ENCODE data around the gene BMF.

BMF gene

GRCh38 chr15:40065166-40065565, 43.5 kb downstream of the BMF start:
- DNase-seq (ENCODE audit: low read depth, low spot score), result no peak

- no peak for DNase-seq (ENCODE audit: low read depth, low spot score)
These were observed 44.3 kb downstream of the BMF start for GRCh38 chr15:40064231-40064894.

GRCh38 chr15:40063563-40064011, 45.1 kb downstream of the BMF start:
- no peak for DNase-seq (ENCODE audit: low read depth, low spot score)

GRCh38 chr15:40062816-40063562, 45.7 kb downstream of the BMF start:
- DNase-seq (ENCODE audit: low read depth, low spot score), result no peak

GRCh38 chr15:40061212-40061901, 47.3 kb downstream of the BMF start:
- no peak for DNase-seq (ENCODE audit: low read depth, low spot score)

- DNase-seq (ENCODE audit: low read depth, low spot score), result no peak
These were observed 48.3 kb downstream of the BMF start for GRCh38 chr15:40060236-40060961.

GRCh38 chr15:40059821-40060220, 48.9 kb downstream of the BMF start:
- no peak for DNase-seq (ENCODE audit: low read depth, low spot score)

GRCh38 chr15:40058476-40059140, 50.1 kb downstream of the BMF start:
- DNase-seq (ENCODE audit: low read depth, low spot score), result no peak

GRCh38 chr15:40055576-40056293, 52.9 kb downstream of the BMF start:
- DNase-seq (ENCODE audit: low read depth, low spot score), result peak; percentile 93

- DNase-seq (ENCODE audit: low read depth, low spot score), result peak; percentile 72
These were observed 53.7 kb downstream of the BMF start for GRCh38 chr15:40054855-40055575.

GRCh38 chr15:40054605-40054854, 54.1 kb downstream of the BMF start:
- DNase-seq (ENCODE audit: low read depth, low spot score), result no peak

- no peak for DNase-seq (ENCODE audit: low read depth, low spot score)
These were observed 54.7 kb downstream of the BMF start for GRCh38 chr15:40053831-40054604.

- peak; percentile 20 for DNase-seq (ENCODE audit: low read depth, low spot score)
These were observed 55.4 kb downstream of the BMF start for GRCh38 chr15:40053079-40053830.

- no peak for DNase-seq (ENCODE audit: low read depth, low spot score)
These were observed 56.1 kb downstream of the BMF start for GRCh38 chr15:40052604-40053003.

GRCh38 chr15:40051616-40052415, 56.9 kb downstream of the BMF start:
- no peak for DNase-seq (ENCODE audit: low read depth, low spot score)

GRCh38 chr15:40050788-40051470, 57.8 kb downstream of the BMF start:
- DNase-seq (ENCODE audit: low read depth, low spot score), result peak; percentile 77

GRCh38 chr15:40048926-40049475, 59.7 kb downstream of the BMF start:
- DNase-seq (ENCODE audit: low read depth, low spot score), result no peak
